ENCODE results near the gene ADH1B.
"Not testable (repeated sequence)": the region's sequence is repeated elsewhere in the genome, so short reads cannot be mapped to it uniquely, and the experiment has no call there.

ADH1B gene

DNA sequence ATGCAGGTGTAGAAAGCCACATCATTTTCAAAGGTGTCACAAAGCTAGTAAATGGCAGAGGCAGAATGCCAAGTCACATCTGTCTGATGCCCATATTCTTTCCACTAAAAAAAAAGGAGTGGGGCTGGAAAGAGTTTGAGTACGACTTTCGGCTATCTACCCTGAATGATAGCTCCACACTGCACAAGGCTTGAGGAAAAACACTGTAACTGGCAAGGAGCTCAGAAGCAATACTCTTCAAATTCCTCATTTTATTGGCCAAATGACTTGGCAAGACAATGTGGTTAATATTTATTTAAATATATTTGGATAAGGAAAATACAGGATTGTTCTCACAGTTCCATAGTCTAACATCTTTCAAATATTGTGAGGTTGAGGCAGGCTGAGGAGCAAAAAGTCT lies 36.7 kb upstream of the ADH1B start:
- TF ChIP-seq, protein P1, sequence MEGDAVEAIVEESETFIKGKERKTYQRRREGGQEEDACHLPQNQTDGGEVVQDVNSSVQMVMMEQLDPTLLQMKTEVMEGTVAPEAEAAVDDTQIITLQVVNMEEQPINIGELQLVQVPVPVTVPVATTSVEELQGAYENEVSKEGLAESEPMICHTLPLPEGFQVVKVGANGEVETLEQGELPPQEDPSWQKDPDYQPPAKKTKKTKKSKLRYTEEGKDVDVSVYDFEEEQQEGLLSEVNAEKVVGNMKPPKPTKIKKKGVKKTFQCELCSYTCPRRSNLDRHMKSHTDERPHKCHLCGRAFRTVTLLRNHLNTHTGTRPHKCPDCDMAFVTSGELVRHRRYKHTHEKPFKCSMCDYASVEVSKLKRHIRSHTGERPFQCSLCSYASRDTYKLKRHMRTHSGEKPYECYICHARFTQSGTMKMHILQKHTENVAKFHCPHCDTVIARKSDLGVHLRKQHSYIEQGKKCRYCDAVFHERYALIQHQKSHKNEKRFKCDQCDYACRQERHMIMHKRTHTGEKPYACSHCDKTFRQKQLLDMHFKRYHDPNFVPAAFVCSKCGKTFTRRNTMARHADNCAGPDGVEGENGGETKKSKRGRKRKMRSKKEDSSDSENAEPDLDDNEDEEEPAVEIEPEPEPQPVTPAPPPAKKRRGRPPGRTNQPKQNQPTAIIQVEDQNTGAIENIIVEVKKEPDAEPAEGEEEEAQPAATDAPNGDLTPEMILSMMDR (IDR thresholded peaks at IDR 0.05; ENCODE audit: control insufficient read depth, extremely low read depth, insufficient read depth) = no peak
- no peak overlapping the region for H3K4me3 ChIP-seq (ENCODE audit: low read depth, low read length)
- DNase-seq (ENCODE audit: low read depth) = peak; percentile 17

DNA sequence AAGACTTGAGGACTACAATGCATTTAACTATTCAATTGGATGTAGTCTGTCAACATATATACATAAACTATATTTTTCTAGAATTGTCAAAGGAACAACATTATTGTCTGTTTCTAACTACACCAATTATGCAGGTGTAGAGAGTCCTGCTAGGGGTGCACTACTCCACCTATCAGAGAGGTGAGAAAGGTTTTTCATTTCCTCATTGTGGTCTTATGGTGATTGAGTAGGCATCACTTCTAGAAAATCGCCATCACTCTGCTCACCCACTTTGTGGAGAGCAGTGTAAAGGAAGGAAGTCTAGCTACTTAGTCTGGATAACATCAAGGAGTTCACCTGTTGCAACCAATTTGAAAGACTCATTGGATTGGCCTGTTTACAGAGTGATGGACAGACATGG lies 35.8 kb upstream of the ADH1B start:
- TF ChIP-seq, protein P1 (IDR thresholded peaks at IDR 0.05; ENCODE audit: control insufficient read depth, extremely low read depth, insufficient read depth) = no peak
- H3K4me3 ChIP-seq (ENCODE audit: low read depth, low read length) = no peak overlapping the region
- DNase-seq (ENCODE audit: low read depth) = no peak

DNA sequence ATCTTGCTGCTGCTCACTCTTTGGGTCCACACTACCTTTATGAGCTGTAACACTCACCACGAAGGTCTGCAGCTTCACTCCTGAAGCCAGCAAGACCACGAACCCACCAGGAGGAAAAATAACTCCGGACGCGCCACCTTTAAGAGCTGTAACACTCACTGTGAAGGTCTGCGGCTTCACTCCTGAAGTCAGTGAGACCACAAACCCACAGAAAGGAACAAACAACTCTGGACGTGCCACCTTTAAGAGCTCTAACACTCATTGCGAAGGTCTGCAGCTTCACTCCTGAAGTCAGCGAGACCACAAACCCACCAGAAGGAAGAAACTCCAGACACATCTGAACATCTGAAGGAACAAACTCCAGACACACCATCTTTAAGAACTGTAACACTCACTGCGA lies 34.9 kb upstream of the ADH1B start:
- H3K4me3 ChIP-seq (ENCODE audit: low read depth, low read length); DNase-seq (ENCODE audit: low read depth): not testable (repeated sequence)

DNA sequence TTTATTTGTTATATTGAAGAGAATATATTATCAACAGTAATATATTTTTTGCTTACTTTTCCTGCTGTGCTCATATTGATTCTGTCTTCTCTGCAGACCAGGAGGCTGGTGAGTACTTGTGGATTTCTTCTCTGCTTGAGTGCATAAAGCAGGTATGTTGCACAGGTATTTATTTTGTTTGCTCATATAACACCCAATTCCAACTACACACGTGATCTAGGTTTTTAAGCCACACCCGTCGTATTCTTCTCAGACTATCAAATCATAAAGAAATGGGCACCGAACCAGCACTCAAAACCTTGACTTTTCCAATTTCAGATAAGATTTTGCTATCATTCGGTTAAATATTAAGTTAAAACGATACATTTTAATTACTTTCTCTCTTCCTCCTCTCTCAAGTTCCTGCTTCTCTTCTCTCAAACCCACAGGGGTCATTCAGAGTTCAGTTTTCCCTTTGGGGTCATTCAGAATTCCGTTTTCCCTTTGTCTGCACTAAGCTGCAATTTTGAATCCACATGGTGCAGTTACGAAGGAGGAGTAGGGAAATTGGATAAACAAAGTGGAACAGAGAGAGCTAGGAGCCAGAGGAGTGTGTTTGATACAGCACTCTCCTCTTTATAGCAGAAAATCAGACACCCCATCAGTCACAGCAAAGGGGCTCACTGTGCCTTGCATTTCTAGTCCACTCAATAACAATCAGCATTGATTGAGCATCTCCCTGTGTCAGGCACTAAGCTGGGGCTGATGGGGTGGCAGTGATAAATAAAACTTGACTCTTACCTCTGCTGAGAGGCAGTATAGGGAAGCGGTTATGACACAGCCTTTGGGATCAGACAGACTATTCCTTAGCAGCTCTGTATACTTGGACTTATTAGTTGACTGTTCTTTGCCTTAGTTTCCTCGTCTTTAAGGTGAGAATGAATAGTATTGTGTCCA lies 31.7 kb upstream of the ADH1B start, which contains the start of gene ADH1C:
Gene ADH1C, minus strand, starts transcription at position 145 of the 936 bp plus-strand sequence. Its CDS starts 71 bp downstream, at position 74.
- DNase-seq (ENCODE audit: low read depth) = peak; percentile 69
- H3K4me3 ChIP-seq (ENCODE audit: low read depth, low read length) = peak within 1 kb of the TSS; percentile 28
- TF ChIP-seq, protein P1 (IDR thresholded peaks at IDR 0.05; ENCODE audit: control insufficient read depth, extremely low read depth, insufficient read depth) = no peak

DNA sequence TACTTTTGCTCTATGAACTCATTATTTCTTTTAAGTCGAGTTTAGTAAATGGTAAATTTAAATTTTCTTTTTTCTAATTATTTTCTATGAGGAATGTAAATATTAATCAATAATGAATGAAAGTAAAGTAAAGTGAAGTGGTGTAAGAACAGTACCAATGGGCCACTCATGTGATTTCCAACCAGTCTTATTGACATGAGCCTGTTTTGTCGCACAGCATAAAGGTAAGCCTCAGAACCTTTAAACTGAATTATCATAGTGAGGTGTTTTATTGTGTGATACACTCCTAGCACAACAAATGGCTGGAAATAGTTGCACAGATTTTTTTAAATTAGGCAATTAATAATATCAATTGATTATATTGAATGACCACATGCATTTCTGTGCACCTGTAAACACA lies 30.3 kb upstream of the ADH1B start:
- no peak overlapping the region for H3K4me3 ChIP-seq (ENCODE audit: low read depth, low read length)
- DNase-seq (ENCODE audit: low read depth) = no peak
- TF ChIP-seq, protein P1 (IDR thresholded peaks at IDR 0.05; ENCODE audit: control insufficient read depth, extremely low read depth, insufficient read depth) = no peak

DNA sequence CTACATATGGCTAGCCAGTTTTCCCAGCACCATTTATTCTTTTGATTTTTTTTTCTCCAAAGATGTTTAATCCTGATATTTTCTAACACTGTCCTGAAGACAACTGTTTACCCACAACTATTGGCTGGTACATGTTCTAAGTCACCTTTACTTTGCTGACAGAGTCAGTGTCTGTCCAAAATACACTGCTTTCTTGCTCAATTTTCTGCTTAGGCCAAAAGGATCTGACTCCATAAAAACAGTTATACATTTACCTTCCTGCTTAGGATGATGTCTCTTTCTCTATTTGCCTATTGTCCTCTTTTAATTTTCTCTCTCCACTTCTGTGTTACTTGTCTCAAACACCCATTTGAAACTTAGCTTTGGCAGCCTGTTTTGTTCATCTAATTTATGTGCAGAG lies 28.1 kb upstream of the ADH1B start:
- DNase-seq (ENCODE audit: low read depth) = no peak
- TF ChIP-seq, protein P1 (IDR thresholded peaks at IDR 0.05; ENCODE audit: control insufficient read depth, extremely low read depth, insufficient read depth) = no peak

DNA sequence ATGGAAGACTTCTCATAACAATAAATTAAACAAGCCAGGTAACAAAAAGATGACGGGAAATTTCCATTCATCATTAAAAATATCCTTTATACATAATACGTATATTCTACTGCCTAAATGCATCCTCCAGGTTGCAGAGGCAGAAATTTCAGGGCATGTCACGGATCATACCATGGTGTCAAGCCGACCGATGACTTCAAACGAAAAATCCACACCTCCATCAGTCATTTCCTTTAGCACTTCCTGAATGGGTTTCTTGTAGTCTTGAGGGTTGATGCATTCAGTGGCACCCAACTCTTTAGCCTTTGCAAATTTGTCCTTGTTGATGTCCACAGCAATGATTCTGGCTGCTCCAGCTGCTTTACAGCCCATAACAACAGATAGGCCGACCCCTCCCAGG lies 21.4 kb upstream of the ADH1B start:
- not testable (repeated sequence) for H3K4me3 ChIP-seq (ENCODE audit: low read depth, low read length); DNase-seq (ENCODE audit: low read depth)

More for the DNA sequence above, 28.1 kb upstream of the ADH1B start:
- H3K4me3 ChIP-seq (ENCODE audit: low read depth, low read length) = no peak overlapping the region

DNA sequence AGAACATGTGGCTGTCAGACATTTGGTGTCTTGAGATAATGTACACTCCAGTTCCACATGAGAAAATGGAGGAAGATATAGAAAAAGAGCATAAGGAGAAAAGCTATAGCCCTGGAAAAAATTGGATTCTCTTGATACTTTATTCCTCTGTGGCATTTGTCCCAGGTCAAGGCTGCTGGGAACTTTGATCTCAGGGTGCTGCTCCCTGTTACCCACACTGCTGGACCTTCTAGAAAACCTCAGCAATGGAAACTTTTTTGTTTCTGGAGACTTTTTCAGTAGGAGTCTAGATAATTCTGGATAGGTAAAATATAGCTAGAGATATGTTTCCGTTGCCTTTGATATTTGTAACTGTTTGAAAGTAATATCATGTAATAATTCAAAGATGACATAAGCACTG lies 20.2 kb upstream of the ADH1B start:
- TF ChIP-seq, protein P1 (IDR thresholded peaks at IDR 0.05; ENCODE audit: control insufficient read depth, extremely low read depth, insufficient read depth) = no peak
- no peak for DNase-seq (ENCODE audit: low read depth)
- H3K4me3 ChIP-seq (ENCODE audit: low read depth, low read length) = no peak overlapping the region
